ENCODE measurements around the gene TSPAN33.

TSPAN33 gene

GRCh38 chr7:129136887-129137642 lies 7.4 kb upstream of the TSPAN33 start:
- no peak for DNase-seq (ENCODE audit: low read depth)

GRCh38 chr7:129143724-129144094 lies 798 bp upstream of the TSPAN33 start:
- no peak for DNase-seq (ENCODE audit: low read depth)

DNA sequence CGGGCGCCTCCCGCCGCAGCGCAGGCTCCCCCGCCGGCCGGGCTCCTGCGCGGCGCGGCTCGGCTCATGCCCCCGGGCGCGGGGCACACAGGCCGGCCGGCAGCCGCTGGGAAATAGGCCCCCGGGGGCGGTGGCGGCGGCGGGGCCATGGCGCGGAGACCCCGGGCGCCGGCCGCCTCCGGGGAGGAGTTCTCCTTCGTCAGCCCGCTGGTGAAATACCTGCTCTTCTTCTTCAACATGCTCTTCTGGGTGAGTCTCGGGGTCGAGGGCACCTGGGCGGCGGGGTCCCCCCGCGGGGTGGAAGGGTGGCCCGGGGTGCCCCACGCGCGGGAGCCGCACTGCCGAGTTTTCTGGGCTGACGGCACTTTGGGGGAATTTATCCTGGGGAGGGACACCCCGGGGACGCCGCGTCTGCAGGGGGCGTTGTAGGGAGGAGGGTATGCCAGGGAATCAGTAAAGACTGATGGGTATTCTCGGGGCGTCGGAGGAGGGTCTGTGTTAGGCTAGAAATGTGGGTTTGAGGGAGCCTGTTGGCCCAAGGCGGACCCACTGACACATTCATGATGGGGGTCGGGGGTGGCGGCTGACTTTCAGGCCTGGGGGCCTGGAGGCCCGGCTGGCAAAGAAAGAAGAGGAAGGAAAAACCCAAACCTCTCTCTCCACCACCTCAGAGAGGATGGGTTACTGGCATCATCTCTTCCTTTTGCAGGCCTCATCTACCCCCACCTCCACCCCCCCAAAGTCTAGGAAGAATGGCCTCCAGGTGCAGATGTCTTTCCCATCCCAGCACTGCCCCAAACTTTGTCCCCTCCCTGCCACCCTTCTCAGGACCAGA lies 544 bp downstream of the TSPAN33 start:
- DNase-seq (ENCODE audit: low read depth), result no peak

DNA sequence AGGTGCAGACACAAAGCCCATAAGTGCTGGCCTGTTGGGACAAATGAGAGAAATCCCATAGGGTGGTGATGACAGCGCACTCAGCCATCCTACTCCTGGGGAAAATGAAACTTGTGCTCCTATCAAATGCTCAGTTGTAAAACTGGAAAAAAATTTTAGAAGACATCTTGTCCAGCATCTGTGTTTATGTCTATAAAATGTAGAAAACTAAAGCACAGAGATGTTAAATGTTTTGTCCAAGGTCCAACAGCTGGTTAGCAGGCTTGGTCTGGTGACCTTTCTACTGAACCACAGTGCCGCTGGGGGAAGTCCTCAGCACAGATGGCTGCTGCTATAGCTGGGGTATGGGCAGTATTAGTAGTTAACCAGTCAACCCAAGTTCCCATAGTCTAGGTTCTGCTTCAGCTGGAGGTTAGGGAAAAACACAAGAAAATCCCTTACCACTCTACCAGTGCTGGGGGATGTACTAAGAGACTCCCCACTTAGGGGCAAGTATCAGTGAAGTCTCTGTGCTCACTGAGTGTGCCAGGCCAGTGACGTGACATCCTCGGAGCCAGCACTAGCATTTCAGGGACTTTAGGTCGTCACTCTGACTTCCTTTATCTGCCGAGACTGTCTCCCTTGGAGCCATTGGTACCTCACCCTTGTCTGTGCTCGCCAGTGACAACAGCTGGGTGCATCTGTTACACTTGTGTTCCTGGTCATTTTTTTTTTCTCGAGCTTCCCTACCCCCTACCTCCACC lies 1.9 kb downstream of the TSPAN33 start:
- no peak for DNase-seq (ENCODE audit: low read depth)

DNA sequence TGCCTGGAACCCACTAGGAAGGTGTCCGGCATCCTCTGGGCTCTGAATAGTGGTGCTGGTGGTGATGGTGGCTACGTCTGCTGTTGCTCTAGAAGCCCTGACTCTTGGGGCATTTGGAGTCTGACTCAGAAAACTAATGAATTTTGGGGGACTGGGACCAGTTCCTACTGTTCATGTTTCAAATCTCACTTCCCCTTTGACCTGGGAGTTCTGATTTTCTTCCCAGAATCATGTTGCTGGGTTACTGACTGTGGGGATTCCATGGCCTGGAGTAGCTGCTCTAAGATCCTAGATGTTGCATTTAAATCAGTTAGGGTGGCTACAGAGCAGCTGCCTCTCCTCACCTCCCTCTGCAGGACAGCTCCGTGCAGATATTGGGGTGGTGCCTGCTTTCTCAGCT lies 3.2 kb downstream of the TSPAN33 start:
- no peak for DNase-seq (ENCODE audit: low read depth)

DNA sequence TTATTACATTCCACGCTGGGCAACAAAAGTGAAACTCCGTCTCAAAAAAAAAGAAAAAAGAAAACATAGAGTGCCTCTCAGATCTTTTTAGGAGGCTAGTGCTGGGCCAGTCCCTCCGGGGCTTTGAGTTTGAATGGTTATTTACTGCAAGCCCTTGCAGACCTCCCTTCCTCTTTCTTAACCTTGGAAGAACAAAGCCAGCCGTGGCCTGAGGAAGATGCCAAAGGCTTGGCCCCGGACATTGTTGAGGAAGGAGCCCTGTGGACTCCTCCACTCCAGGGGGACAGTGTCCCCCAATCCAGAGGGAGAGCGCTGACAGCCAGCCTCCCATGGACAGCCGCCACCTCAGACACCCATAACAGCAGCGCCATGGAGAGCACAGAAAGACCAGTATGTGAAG lies 5.0 kb downstream of the TSPAN33 start:
- DNase-seq (ENCODE audit: low read depth), result no peak

- DNase-seq (ENCODE audit: low read depth), result no peak
These were observed 5.9 kb downstream of the TSPAN33 start for GRCh38 chr7:129150199-129150996.

- no peak for DNase-seq (ENCODE audit: low read depth)
These were observed 13.1 kb downstream of the TSPAN33 start for GRCh38 chr7:129157651-129158050.

GRCh38 chr7:129159539-129159938 lies 15.0 kb downstream of the TSPAN33 start:
- no peak for DNase-seq (ENCODE audit: low read depth)

- no peak for DNase-seq (ENCODE audit: low read depth)
These were observed 15.8 kb downstream of the TSPAN33 start for GRCh38 chr7:129160161-129160905.

- DNase-seq (ENCODE audit: low read depth), result no peak
These were observed 17.2 kb downstream of the TSPAN33 start for GRCh38 chr7:129161524-129162225.

DNA sequence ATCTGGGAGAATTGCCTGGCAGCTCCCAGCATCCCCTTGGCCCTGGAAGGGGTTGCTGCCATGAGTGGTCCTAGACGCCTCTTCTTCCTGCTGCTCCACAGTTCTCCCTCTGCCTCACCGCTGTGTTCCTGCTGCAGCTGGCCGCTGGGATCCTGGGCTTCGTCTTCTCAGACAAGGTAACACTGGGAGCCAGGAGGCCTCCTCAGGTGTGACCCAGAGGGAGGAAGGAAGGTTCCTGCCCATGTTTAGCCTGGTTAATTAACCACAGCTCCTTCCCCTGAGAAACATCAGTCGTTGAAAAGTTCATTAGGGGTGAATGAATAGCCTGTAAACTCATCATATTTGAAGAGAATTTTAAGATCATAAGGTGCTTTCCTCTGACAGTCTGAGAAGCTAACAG lies 18.2 kb downstream of the TSPAN33 start:
- DNase-seq (ENCODE audit: low read depth), result no peak

DNA sequence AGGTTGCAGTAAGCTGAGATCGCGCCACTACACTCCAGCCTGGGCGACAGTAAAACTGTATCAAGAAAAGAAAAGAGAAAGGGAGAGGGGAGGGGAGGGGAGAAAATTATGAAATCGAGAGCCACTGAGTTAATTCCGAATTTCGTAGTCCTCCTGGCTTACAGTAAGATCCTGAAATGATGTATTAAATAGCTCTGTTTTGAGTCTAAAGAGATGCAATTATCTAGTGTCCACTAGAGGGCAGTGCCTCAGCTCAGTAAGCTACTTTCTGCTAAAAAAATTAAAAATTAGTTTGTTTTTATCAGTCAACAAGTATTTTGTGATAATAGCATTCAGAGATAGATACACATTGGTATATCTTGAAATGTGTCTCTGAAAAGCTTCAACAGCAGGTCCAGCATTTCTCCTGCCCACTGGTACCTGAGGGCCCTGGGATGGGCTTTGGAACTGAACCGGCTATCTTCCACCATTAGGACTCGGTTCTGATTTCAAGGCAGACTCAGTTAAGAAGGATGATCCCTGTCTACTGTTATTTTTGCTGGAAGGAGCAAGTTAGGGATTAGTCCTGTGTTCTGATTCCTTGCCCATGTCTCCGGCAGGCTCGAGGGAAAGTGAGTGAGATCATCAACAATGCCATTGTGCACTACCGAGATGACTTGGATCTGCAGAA lies 19.5 kb downstream of the TSPAN33 start:
- no peak for DNase-seq (ENCODE audit: low read depth)

DNA sequence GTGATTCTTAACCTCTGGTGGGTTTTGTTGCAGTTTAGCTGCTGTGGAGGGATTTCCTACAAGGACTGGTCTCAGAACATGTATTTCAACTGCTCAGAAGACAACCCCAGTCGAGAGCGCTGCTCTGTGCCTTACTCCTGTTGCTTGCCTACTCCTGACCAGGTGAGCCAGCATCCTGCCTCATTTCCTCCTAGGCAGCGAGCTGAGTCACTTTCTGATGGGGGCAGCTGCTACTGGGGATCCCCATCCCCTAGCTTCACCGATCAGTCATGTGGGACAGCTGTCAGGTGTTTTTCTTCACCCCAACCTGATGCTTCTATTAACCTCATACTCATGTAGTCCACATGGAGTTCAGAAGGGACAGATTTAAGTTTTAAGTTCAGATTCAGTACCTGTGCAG lies 22.2 kb downstream of the TSPAN33 start:
- no peak for DNase-seq (ENCODE audit: low read depth)

DNA sequence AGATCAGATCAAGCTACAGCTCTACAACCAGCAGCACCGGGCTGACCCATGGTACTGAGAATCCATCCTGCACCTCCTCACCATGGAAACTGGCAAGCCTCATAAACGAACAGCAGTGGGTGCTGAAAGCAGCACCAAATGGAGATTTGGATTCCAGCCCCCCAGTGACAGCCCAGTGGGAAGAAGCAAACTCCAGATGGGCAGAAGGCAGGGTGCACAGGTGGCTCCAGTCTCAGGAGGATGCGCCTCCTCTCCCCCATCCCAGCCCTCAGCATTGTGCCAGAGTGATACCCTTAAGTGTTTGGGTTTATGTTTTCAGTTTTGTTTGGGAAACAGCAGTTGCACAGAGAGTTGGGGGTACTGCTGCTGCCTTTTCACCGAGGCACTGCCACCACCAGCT lies 23.3 kb downstream of the TSPAN33 start:
- DNase-seq (ENCODE audit: low read depth), result no peak

GRCh38 chr7:129168231-129169021 lies 23.9 kb downstream of the TSPAN33 start:
- DNase-seq (ENCODE audit: low read depth), result no peak

DNA sequence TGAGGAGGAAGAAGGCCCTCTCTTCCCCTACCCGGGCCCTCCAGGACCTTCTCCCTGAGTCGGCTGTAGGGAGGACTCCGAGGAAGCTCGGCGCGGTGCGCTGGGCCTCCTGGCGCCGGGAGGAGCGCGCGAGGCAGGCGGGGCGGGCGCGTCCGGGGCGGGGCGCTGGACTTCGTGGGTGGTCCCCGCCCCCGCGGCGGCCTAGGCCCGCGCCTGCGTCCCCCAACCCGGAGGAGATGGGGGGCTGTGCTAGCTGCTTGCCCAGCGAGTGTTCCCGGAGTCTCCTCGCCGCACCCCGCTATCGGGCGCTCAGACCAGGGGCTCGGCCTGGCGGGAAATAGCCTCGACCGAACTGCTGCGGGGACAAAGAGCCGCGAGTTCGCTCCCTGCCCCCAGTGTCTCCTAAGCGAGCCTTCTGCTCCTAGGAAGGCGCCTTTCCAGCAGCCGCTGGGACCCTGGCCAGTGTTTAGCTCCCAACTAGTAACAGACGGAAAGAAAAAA lies 24.7 kb downstream of the TSPAN33 start:
- DNase-seq (ENCODE audit: low read depth), result no peak

GRCh38 chr7:129169686-129170440 lies 25.4 kb downstream of the TSPAN33 start:
- DNase-seq (ENCODE audit: low read depth), result no peak
